Endothelial cell (in vitro differentiated cells): ENCODE results near the gene BAIAP2. TPM values are rescaled to one million over a fixed set of nuclear protein-coding genes. Genes with fewer than 3 reads are reported as not detected.

Source experiments
- DNase-seq: peaks from one replicate; pipeline ENCODE4 v3.0.0; 2021; ENCODE audit warnings: low spot score
- H3K27ac Mint-ChIP-seq: one replicate; pipeline ENCODE4 v1.8.0; 2021; ENCODE audit warnings: mixed read lengths, inconsistent platforms; ENCODE audit not compliant: unreplicated experiment
- H3K27me3 Mint-ChIP-seq: one replicate; pipeline ENCODE4 v1.8.0; 2021; ENCODE audit warnings: mild to moderate bottlenecking, moderate library complexity, mixed read lengths, inconsistent platforms; ENCODE audit not compliant: unreplicated experiment
- H3K36me3 Mint-ChIP-seq: one replicate; pipeline ENCODE4 v1.8.0; 2021; ENCODE audit warnings: mild to moderate bottlenecking, low read depth, mixed read lengths, inconsistent platforms; ENCODE audit not compliant: unreplicated experiment
- H3K4me1 Mint-ChIP-seq: one replicate; pipeline ENCODE4 v1.8.0; 2021; ENCODE audit warnings: mild to moderate bottlenecking, mixed read lengths, inconsistent platforms; ENCODE audit not compliant: unreplicated experiment
- H3K4me3 Mint-ChIP-seq: one replicate; pipeline ENCODE4 v1.8.0; 2021; ENCODE audit warnings: mild to moderate bottlenecking, mixed read lengths, inconsistent platforms; ENCODE audit not compliant: unreplicated experiment
- H3K9me3 Mint-ChIP-seq: one replicate; pipeline ENCODE4 v1.8.0; 2021; ENCODE audit warnings: mixed read lengths, inconsistent platforms; ENCODE audit not compliant: unreplicated experiment
- total RNA-seq: library from RNA; stranded (reverse); fragmentation: NEBNext Ultra II Directional; extraction: Animal tissue kit (Norgen Biotek cat#: 25700); gene quantifications from one replicate; pipeline ENCODE4 v1.2.1, GENCODE V29; 2021; ENCODE audit not compliant: unreplicated experiment
- TF ChIP-seq, protein P1 (sequence below): fragments of 200-600 bp; sonication (generic); IDR thresholded peaks from one replicate; pipeline ENCODE4 v1.5.0; 2021; ENCODE audit warnings: antibody characterized with exemption; ENCODE audit not compliant: unreplicated experiment

The BAIAP2 gene
- total RNA-seq, 1 donor from 2014 or later: 67.8 TPM

DNA sequence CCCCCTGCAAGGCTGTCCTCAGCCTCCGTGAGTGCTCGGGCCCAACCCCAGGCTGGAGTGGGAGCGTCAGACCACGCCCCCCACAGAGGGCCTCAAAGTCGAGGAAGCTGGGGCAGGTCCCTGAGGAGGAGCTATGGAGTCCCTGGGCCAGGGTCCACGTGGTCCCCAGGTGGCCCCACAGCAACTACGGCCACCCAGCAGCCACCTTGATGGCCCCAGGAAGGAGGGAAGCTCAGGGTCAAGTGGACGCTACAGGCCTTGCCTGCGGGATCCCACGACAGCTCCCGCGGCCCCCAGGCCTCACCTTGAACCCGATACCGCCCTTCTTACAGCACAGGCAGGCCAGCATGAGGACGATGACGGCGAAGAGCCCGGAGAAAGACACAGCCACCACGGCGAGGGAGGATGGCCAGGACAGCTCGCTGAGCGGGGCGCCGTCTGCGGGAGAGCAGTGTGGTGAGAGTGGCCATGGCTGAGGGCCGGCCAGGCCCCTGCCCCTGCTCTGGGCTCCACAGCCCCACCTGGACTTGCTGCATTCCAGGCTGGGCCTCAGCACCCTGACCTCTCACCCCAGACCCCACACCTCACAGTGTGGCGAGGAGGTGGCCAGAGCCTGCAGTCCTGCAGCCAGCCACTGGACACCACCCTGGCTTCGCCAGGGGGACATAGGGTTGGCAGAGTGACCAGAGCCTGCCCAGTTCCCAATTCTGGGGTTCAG, 99.3 kb downstream of the BAIAP2 start:
- peaks cover 4% of the 10 kb centered on the region for H3K27me3 Mint-ChIP-seq
- TF ChIP-seq, protein P1, sequence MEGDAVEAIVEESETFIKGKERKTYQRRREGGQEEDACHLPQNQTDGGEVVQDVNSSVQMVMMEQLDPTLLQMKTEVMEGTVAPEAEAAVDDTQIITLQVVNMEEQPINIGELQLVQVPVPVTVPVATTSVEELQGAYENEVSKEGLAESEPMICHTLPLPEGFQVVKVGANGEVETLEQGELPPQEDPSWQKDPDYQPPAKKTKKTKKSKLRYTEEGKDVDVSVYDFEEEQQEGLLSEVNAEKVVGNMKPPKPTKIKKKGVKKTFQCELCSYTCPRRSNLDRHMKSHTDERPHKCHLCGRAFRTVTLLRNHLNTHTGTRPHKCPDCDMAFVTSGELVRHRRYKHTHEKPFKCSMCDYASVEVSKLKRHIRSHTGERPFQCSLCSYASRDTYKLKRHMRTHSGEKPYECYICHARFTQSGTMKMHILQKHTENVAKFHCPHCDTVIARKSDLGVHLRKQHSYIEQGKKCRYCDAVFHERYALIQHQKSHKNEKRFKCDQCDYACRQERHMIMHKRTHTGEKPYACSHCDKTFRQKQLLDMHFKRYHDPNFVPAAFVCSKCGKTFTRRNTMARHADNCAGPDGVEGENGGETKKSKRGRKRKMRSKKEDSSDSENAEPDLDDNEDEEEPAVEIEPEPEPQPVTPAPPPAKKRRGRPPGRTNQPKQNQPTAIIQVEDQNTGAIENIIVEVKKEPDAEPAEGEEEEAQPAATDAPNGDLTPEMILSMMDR: no peak
- no peak overlapping the region for H3K27ac Mint-ChIP-seq
- peaks cover 7% of the 10 kb centered on the region for H3K36me3 Mint-ChIP-seq
- no peaks in the 10 kb centered on the region for H3K9me3 Mint-ChIP-seq
- H3K4me1 Mint-ChIP-seq: peaks cover 4% of the 10 kb centered on the region
- DNase-seq: no peak
- H3K4me3 Mint-ChIP-seq: no peak overlapping the region

DNA sequence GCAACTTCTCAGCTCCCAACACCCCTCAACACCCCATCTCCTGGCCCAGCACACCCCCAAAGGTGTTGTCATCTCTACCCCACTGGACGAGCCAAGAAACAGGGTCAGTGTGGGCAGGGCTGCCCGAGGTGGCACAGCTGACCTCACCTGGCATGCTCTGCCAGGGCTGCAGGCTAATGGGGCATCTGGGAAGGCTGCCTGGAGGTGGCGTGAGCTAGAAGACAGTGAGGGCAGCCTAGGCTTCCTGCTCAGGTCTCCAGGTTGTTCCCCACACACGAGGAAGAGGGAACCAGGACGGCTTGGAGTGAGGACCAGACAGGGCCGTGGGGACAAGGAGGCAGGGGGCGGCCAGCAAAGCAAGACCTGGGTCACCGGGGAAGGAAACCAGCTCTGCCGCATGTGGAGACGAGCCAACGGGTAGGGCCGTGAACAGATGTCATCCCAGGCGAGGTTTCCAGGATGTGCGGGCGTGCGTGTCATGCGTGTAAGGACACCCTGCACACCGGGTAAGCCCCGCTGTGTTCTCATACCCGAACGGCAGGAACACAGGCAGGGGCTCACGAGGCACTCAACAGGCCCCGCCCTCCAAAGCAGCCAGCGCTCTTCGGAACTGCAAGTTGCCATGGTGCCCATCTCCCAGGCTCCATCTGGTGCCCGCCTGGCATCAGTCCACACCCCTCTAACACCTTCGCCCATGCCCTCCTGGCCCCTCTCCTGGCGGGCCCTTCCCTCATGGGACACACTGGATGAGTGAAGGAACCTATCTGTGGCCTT, 100.7 kb downstream of the BAIAP2 start:
- Mint-ChIP-seq H3K9me3 (no peaks in the 10 kb centered on the region), H3K4me3 (no peak overlapping the region), H3K27ac (no peak overlapping the region), H3K27me3 (peaks cover 6% of the 10 kb centered on the region), H3K4me1 (peaks cover 4% of the 10 kb centered on the region), H3K36me3 (peaks cover 7% of the 10 kb centered on the region)
- TF ChIP-seq, protein P1: no peak
- no peak for DNase-seq

DNA sequence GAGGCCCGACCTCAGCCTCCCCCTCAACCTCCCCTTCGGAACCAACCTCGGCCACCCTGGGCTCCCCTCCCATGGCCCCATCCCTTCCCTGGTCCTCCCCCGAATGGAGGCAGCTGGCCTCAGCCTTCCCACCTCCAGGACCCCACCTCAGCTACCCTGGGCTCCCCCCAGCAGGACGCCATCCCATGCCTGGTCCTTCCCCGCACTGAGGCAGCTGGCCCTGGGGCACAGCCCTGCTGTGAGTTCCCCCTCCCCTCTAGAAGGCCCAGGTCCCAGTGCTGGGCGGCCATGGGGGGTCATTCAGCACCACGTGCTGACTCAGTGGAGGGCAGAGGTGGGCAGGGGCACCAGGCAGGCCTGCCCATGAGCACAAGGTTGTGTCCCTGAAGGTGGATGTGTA, 101.4 kb downstream of the BAIAP2 start:
- Mint-ChIP-seq H3K27me3 (peaks cover 6% of the 10 kb centered on the region), H3K4me1 (peaks cover 4% of the 10 kb centered on the region), H3K36me3 (peaks cover 7% of the 10 kb centered on the region), H3K27ac (no peak overlapping the region), H3K9me3 (no peaks in the 10 kb centered on the region), H3K4me3 (no peak overlapping the region)
- TF ChIP-seq, protein P1: no peak
- DNase-seq: no peak

DNA sequence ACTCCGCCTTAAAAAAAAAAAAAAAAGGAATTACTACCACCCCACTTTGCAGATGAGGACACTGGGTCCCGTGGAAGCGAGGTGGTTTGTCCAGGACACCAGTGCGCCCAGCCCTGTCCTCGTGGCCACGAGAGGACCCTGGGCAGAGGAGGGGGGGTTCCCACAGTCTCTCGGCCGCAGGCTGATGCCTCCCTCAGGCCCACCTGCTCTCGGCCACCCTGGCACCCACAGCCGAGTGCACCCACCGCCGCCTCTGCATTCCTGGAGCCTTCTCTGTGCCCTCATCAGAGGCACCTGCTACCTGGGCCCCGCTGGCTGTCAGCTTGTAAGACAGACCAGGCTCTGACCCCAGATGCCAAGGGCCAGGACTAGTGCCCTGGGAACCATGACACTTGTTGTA, 102.3 kb downstream of the BAIAP2 start:
- TF ChIP-seq, protein P1: no peak
- peak overlapping the region; percentile 70 for H3K27ac Mint-ChIP-seq
- H3K9me3 Mint-ChIP-seq: no peaks in the 10 kb centered on the region
- H3K27me3 Mint-ChIP-seq: peaks cover 8% of the 10 kb centered on the region
- peaks cover 6% of the 10 kb centered on the region for H3K4me1 Mint-ChIP-seq
- peaks cover 7% of the 10 kb centered on the region for H3K36me3 Mint-ChIP-seq
- H3K4me3 Mint-ChIP-seq: peak overlapping the region; percentile 25
- DNase-seq: no peak

DNA sequence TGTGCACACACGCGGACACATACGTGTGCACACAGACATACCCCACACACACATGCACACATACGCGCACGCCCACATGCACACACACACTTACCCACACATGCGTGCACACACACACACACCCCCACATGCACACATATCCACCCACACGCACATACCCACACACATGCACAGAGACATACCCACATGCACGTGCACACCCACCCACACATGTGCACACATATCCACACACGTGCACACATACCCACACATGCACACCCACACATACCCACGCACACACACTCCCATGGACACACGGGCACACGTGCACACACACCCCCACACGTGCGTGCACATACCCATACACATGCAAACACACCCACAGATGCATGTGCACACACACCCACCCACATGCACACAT, 103.1 kb downstream of the BAIAP2 start:
- Mint-ChIP-seq H3K27ac (peak overlapping the region; percentile 70), H3K9me3 (no peaks in the 10 kb centered on the region), H3K27me3 (peaks cover 8% of the 10 kb centered on the region), H3K36me3 (peaks cover 7% of the 10 kb centered on the region), H3K4me1 (peaks cover 6% of the 10 kb centered on the region), H3K4me3 (no peak overlapping the region)
- TF ChIP-seq, protein P1: no peak
- DNase-seq: no peak
